ENCODE data around the gene GOLGA6D. TPM values are rescaled to one million over a fixed set of nuclear protein-coding genes. Genes with fewer than 3 reads are reported as not detected.
"Not testable (repeated sequence)": the region's sequence is repeated elsewhere in the genome, so short reads cannot be mapped to it uniquely, and the experiment has no call there.

Gene GOLGA6D
- polyA plus RNA-seq, 3 donors: not detected

DNA sequence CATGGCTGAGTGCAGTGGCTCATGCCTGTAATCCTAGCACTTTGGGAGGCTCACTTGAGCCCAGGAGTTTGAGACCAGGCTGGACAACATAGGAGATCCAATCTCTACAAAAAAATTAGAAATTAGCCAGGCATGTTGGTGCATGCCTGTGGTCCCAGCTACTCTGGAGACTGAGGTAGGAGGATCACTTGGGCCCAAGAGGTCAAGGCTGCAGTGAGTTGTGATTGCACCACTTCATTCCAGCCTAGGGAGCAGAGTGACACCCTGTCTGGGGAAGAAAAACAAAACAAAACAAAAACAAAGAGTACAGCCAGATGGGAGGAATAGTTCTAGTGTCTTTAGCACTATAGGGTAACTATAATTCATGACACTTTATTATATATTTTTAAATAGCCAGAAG lies 27.1 kb downstream of the GOLGA6D start:
- Mint-ChIP-seq H3K36me3 (no peaks in the 10 kb centered on the region), H3K9me3 (peaks cover 0 to 2% (median 0%) of the 10 kb centered on the region in 7 donors), H3K4me3 (no peak overlapping the region), H3K27me3 (ENCODE audit: low read depth in 3 of 3) (peaks cover 3 to 18% (median 14%) of the 10 kb centered on the region in 3 donors), H3K4me1 (no peaks in the 10 kb centered on the region), H3K27ac (no peak overlapping the region)
- Histone ChIP-seq H3K27me3 (ENCODE audit: control insufficient read depth in 2 of 2, insufficient read depth in 2 of 2, low read length in 2 of 2) (peaks cover 0 to 9% of the 10 kb centered on the region in 2 donors), H3K4me3 (replicated peaks in 1 of 3; ENCODE audit: low read depth in 2 of 3, low read length in 3 of 3) (no peak overlapping the region), H3K9me3 (replicated peaks in 1 of 2; ENCODE audit: control insufficient read depth in 1 of 2, insufficient read depth in 1 of 2, low read length in 2 of 2) (no peaks in the 10 kb centered on the region), H3K4me2 (replicated peaks; ENCODE audit: extremely low read depth, low read length, poor library complexity, severe bottlenecking) (no peak overlapping the region), H3K9ac (ENCODE audit: insufficient read depth, low read length, poor library complexity, severe bottlenecking) (no peak overlapping the region), H3K36me3 (replicated peaks in 1 of 2; ENCODE audit: control insufficient read depth in 1 of 2, insufficient read depth in 2 of 2, low read length in 2 of 2) (no peaks in the 10 kb centered on the region), H2AFZ (ENCODE audit: insufficient read depth, low read depth, low read length, poor library complexity, severe bottlenecking) (no peak overlapping the region), H3K79me2 (ENCODE audit: insufficient read depth, low read length) (no peaks in the 10 kb centered on the region), H3K27ac (ENCODE audit: low read depth in 1 of 2, low read length in 2 of 2) (no peak overlapping the region), H3K4me1 (ENCODE audit: control insufficient read depth in 1 of 2, insufficient read depth in 2 of 2, low read length in 2 of 2) (no peaks in the 10 kb centered on the region), H4K20me1 (ENCODE audit: insufficient read depth, low read length) (no peaks in the 10 kb centered on the region)
- TF ChIP-seq CTCF (IDR thresholded peaks at IDR 0.05): no peak
- no peak for DNase-seq
- intact Hi-C loops (cut with micrococcal nuclease): loop anchor here (5.0 to 10.0 kb wide), 2 partner anchors 75 to 342 kb away; no protein-coding TSS in a partner anchor

- 100% methylated on average over 1 of the region's 1 CpG for WGBS (ENCODE audit: insufficient coverage)
- H4K20me1 ChIP-seq (ENCODE audit: insufficient read depth, low read length); H3K9ac ChIP-seq (ENCODE audit: insufficient read depth, low read length, poor library complexity, severe bottlenecking); H3K4me2 ChIP-seq (replicated peaks; ENCODE audit: extremely low read depth, low read length, poor library complexity, severe bottlenecking); H3K9me3 ChIP-seq (replicated peaks in 1 of 2; ENCODE audit: control insufficient read depth in 1 of 2, insufficient read depth in 1 of 2, low read length in 2 of 2); H3K36me3 Mint-ChIP-seq; H3K9me3 Mint-ChIP-seq; H3K27ac ChIP-seq (ENCODE audit: low read depth in 1 of 2, low read length in 2 of 2); H2AFZ ChIP-seq (ENCODE audit: insufficient read depth, low read depth, low read length, poor library complexity, severe bottlenecking); H3K4me3 ChIP-seq (replicated peaks in 1 of 3; ENCODE audit: low read depth in 2 of 3, low read length in 3 of 3); intact Hi-C loops (cut with micrococcal nuclease); H3K4me1 ChIP-seq (ENCODE audit: control insufficient read depth in 1 of 2, insufficient read depth in 2 of 2, low read length in 2 of 2); H3K79me2 ChIP-seq (ENCODE audit: insufficient read depth, low read length); H3K27me3 ChIP-seq (ENCODE audit: control insufficient read depth in 2 of 2, insufficient read depth in 2 of 2, low read length in 2 of 2); DNase-seq; H3K4me1 Mint-ChIP-seq; H3K4me3 Mint-ChIP-seq; H3K36me3 ChIP-seq (replicated peaks in 1 of 2; ENCODE audit: control insufficient read depth in 1 of 2, insufficient read depth in 2 of 2, low read length in 2 of 2): not testable (repeated sequence)
- Mint-ChIP-seq H3K27ac (peak overlapping the region in 1 of 7 donors; percentile 21), H3K27me3 (ENCODE audit: low read depth in 3 of 3) (peaks cover 3 to 11% (median 7%) of the 10 kb centered on the region in 3 donors)
Measured at GRCh38 chr15:75312548-75312947, 29.9 kb downstream of the GOLGA6D start.
